Activated effector memory CD4-positive, alpha-beta T cell treated with anti-CD3 and anti-CD28 coated beads, Interleukin-2, amount 50 U/mL, for 16 hours (primary cell): Measurements from ENCODE around the gene HBQ1.
"Not testable (repeated sequence)": the region's sequence is repeated elsewhere in the genome, so short reads cannot be mapped to it uniquely, and the experiment has no call there.

Experiments
- DNase-seq: peaks from one replicate; pipeline ENCODE4 v3.0.0-alpha.2; 2020

HBQ1 gene

DNA sequence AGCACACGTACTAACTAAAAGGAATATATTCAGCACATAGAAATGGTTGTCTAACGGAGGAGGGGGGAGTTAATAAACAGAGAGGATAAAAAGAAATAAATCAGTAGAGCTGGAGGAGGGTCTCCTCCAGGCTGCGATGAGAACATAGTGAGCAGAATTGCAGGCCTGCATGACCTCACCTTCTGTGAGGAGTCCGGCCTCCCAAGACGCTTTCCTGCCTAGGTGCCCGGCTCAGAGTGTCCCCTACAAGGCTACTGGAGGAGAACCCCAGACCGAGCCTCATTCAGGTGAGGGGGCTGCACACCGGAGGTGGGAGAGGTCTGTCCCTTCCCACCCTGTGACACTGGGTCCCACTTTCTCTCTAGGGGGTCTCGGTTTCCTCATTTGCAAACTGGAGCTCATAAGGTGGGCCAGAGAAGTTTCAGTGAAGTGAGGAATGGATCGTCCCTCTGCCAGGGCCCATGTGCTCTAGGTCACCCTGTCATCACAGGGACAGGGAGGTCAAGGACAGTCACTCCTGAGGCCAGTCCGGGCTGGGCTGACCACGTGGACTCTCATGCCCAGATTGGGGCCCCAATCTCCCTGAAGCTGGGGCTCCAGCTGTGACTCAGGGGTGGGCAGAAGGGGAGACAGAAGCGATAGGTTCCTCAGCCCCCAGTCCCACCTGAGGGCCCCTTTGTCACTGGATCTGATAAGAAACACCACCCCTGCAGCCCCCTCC, 17.8 kb upstream of the HBQ1 start:
- DNase-seq: no peak

DNA sequence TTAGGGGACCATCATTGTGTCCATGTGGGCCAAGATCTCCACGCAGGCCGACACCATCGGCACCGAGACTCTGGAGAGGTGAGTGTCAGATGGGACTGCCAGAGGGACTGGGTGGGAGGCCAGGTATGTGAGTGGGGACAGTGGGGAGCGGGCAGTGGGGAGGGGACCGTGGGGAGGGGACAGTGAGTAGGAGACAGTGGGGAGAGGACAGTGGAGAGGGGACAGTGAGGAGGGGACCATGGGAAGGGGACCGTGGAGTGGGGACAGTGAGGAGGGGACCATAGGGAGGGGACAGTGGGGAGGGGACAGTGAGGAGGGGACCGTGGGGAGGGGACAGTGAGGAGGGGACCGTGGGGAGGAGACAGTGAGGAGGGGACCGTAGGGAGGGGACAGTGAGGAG, 17.1 kb upstream of the HBQ1 start:
- DNase-seq: not testable (repeated sequence)

DNA sequence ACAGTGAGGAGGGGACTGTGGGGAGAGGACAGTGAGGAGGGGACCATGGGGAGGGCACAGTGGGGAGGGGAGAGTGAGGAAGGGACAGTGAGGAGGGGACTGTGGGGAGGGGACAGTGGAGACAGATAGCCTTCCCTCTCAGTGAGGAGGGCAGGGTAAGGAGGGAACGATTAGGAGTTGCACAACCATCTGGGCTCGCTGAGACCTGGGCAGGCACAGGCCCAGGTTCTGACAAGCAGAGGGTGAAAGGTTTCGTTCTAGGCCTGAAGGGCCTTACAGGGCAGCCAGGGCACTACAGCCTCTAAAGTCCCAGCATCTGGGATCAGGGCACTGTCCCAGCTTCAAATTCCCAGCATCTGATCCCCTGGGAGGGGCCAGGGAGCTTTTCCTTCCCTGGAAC, 16.6 kb upstream of the HBQ1 start:
- not testable (repeated sequence) for DNase-seq

GRCh38 chr16:164134-164823, 16.0 kb upstream of the HBQ1 start:
- DNase-seq: not testable (repeated sequence)

GRCh38 chr16:164827-165538, 15.3 kb upstream of the HBQ1 start:
- no peak for DNase-seq

- no peak for DNase-seq
Observed at GRCh38 chr16:165539-166374, 14.5 kb upstream of the HBQ1 start, which contains the start of gene HBM. Gene HBM (plus strand): TSS chr16:165978. CDS start chr16:165998, 20 bp downstream.

- DNase-seq: no peak
Observed at GRCh38 chr16:166375-167121, 13.7 kb upstream of the HBQ1 start.

- no peak for DNase-seq
Observed at GRCh38 chr16:167122-167690, 13.1 kb upstream of the HBQ1 start.

DNA sequence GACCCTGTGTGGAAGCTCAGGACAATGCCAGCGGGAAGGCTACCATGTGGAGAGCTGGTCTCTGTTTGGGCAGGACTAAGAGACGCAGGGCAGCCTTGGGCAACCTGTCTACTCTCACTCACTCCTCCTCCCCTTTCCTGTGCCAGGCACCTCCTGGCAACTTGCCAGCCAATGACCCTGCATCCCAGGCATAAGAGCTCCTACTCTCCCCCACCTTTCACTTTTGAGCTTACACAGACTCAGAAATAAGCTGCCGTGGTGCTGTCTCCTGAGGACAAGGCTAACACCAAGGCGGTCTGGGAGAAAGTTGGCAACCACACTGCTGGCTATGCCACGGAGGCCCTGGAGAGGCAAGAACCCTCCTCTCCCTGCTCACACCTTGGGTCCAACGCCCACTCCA, 11.8 kb upstream of the HBQ1 start:
- DNase-seq: no peak

DNA sequence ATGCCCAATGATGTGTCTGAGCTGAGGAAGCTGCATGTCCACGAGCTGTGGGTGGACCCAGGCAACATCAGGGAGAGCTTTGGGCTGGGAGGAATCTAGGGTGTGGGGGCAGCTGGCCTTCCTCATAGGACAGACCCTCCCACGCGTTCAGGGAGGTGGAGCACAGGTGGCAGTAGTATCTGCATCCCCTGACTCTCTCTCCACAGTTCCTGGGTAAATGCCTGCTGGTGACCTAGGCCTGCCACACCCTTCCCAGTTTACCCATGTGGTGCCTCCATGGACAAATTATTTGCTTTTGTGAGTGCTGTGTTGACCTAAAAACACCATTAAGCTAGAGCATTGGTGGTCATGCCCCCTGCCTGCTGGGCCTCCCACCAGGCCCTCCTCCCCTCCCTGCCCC, 11.2 kb upstream of the HBQ1 start:
- DNase-seq: no peak

DNA sequence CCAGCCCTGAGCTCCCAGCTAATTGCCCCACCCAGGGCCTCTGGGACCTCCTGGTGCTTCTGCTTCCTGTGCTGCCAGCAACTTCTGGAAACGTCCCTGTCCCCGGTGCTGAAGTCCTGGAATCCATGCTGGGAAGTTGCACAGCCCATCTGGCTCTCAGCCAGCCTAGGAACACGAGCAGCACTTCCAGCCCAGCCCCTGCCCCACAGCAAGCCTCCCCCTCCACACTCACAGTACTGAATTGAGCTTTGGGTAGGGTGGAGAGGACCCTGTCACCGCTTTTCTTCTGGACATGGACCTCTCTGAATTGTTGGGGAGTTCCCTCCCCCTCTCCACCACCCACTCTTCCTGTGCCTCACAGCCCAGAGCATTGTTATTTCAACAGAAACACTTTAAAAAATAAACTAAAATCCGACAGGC, 10.2 kb upstream of the HBQ1 start:
- DNase-seq: not testable (repeated sequence)

GRCh38 chr16:170788-171187, 9.5 kb upstream of the HBQ1 start:
- DNase-seq: no peak

DNA sequence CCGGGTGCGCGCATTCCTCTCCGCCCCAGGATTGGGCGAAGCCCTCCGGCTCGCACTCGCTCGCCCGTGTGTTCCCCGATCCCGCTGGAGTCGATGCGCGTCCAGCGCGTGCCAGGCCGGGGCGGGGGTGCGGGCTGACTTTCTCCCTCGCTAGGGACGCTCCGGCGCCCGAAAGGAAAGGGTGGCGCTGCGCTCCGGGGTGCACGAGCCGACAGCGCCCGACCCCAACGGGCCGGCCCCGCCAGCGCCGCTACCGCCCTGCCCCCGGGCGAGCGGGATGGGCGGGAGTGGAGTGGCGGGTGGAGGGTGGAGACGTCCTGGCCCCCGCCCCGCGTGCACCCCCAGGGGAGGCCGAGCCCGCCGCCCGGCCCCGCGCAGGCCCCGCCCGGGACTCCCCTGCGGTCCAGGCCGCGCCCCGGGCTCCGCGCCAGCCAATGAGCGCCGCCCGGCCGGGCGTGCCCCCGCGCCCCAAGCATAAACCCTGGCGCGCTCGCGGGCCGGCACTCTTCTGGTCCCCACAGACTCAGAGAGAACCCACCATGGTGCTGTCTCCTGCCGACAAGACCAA, 7.8 kb upstream of the HBQ1 start, which contains the start of gene HBA2:
Gene HBA2, plus strand, starts transcription at position 503 of the 568 bp plus-strand sequence. Its CDS starts 37 bp downstream, at position 540.
- not testable (repeated sequence) for DNase-seq

DNA sequence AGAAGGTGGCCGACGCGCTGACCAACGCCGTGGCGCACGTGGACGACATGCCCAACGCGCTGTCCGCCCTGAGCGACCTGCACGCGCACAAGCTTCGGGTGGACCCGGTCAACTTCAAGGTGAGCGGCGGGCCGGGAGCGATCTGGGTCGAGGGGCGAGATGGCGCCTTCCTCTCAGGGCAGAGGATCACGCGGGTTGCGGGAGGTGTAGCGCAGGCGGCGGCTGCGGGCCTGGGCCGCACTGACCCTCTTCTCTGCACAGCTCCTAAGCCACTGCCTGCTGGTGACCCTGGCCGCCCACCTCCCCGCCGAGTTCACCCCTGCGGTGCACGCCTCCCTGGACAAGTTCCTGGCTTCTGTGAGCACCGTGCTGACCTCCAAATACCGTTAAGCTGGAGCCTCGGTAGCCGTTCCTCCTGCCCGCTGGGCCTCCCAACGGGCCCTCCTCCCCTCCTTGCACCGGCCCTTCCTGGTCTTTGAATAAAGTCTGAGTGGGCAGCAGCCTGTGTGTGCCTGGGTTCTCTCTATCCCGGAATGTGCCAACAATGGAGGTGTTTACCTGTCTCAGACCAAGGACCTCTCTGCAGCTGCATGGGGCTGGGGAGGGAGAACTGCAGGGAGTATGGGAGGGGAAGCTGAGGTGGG, 6.9 kb upstream of the HBQ1 start:
- DNase-seq: not testable (repeated sequence)

DNA sequence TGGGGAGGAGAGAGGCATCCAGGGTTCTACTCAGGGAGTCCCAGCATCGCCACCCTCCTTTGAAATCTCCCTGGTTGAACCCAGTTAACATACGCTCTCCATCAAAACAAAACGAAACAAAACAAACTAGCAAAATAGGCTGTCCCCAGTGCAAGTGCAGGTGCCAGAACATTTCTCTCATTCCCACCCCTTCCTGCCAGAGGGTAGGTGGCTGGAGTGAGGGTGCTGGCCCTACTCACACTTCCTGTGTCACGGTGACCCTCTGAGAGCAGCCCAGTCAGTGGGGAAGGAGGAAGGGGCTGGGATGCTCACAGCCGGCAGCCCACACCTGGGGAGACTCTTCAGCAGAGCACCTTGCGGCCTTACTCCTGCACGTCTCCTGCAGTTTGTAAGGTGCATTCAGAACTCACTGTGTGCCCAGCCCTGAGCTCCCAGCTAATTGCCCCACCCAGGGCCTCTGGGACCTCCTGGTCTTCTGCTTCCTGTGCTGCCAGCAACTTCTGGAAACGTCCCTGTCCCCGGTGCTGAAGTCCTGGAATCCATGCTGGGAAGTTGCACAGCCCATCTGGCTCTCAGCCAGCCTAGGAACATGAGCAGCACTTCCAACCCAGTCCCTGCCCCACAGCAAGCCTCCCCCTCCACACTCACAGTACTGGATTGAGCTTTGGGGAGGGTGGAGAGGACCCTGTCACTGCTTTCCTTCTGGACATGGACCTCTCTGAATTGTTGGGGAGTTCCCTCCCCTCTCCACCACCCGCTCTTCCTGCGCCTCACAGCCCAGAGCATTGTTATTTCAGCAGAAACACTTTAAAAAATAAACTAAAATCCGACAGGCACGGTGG, 6.1 kb upstream of the HBQ1 start:
- not testable (repeated sequence) for DNase-seq

GRCh38 chr16:175011-175949, 5.0 kb upstream of the HBQ1 start:
- no peak for DNase-seq

- not testable (repeated sequence) for DNase-seq
Observed at GRCh38 chr16:176006-176405, 4.3 kb upstream of the HBQ1 start.
